IPS-20b (cell line): ENCODE data around the gene RASSF3.
"Not testable (repeated sequence)": the region's sequence is repeated elsewhere in the genome, so short reads cannot be mapped to it uniquely, and the experiment has no call there.

Source experiments
- H3K27ac ChIP-seq: one replicate; pipeline ENCODE4 v1.5.1; 2013; ENCODE audit warnings: low read length
- H3K27me3 ChIP-seq: 2 replicates; pipeline ENCODE4 v1.6.1; 2013; ENCODE audit warnings: mild to moderate bottlenecking, low read length, inconsistent platforms; ENCODE audit not compliant: insufficient read depth
- H3K36me3 ChIP-seq: 2 replicates; pipeline ENCODE4 v1.6.1; 2013; ENCODE audit warnings: low read depth, mild to moderate bottlenecking, inconsistent platforms, low read length, moderate library complexity; ENCODE audit not compliant: insufficient read depth
- H3K4me1 ChIP-seq: 2 replicates; pipeline ENCODE4 v1.6.1; 2013; ENCODE audit warnings: mild to moderate bottlenecking, control low read depth, inconsistent platforms, low read length, moderate library complexity; ENCODE audit not compliant: insufficient read depth
- H3K4me3 ChIP-seq: 2 replicates; pipeline ENCODE4 v1.5.1; 2013; ENCODE audit warnings: mild to moderate bottlenecking, low read length, inconsistent platforms
- H3K9ac ChIP-seq: 2 replicates; pipeline ENCODE4 v1.6.1; 2013; ENCODE audit warnings: low read depth, mild to moderate bottlenecking, inconsistent platforms, low read length, moderate library complexity
- H3K9me3 ChIP-seq: 2 replicates; pipeline ENCODE4 v1.6.1; 2013; ENCODE audit warnings: mild to moderate bottlenecking, low read depth, low read length, inconsistent platforms; ENCODE audit not compliant: insufficient read depth

RASSF3 gene

GRCh38 chr12:64603183-64603841, 7.0 kb upstream of the RASSF3 start:
- Histone ChIP-seq H3K4me1 (no peaks in the 10 kb centered on the region), H3K27me3 (no peaks in the 10 kb centered on the region), H3K9ac (no peak overlapping the region), H3K27ac (no peak overlapping the region), H3K36me3 (no peaks in the 10 kb centered on the region), H3K4me3 (no peak overlapping the region), H3K9me3 (no peaks in the 10 kb centered on the region)

GRCh38 chr12:64608901-64609535, 1.3 kb upstream of the RASSF3 start:
- no peaks in the 10 kb centered on the region; the same call in 1 of the 2 replicates for H3K27me3 ChIP-seq
- H3K9me3 ChIP-seq, result no peaks in the 10 kb centered on the region
- peak overlapping the region; percentile 86 for H3K4me3 ChIP-seq
- H3K27ac ChIP-seq, result no peak overlapping the region
- peak overlapping the region; percentile 87 for H3K9ac ChIP-seq
- no peaks in the 10 kb centered on the region for H3K36me3 ChIP-seq
- peaks cover 8% of the 10 kb centered on the region; the same call in 1 of the 2 replicates for H3K4me1 ChIP-seq

- Histone ChIP-seq H3K27ac (peak overlapping the region; percentile 58), H3K36me3 (no peaks in the 10 kb centered on the region), H3K9ac (peak overlapping the region; percentile 87; the same call in 1 of the 2 replicates), H3K9me3 (no peaks in the 10 kb centered on the region), H3K4me3 (peak overlapping the region; percentile 86), H3K4me1 (peaks cover 8% of the 10 kb centered on the region; the same call in 1 of the 2 replicates), H3K27me3 (no peaks in the 10 kb centered on the region; the same call in 1 of the 2 replicates)
These were observed 688 bp upstream of the RASSF3 start for GRCh38 chr12:64609536-64610078.

GRCh38 chr12:64610660-64611340, 505 bp downstream of the RASSF3 start:
- peak overlapping the region; percentile 85 for H3K9ac ChIP-seq
- peak overlapping the region; percentile 94 for H3K4me3 ChIP-seq
- H3K4me1 ChIP-seq, result peaks cover 8% of the 10 kb centered on the region; the same call in 1 of the 2 replicates
- no peaks in the 10 kb centered on the region for H3K9me3 ChIP-seq
- H3K36me3 ChIP-seq, result peaks cover 5% of the 10 kb centered on the region; the same call in 1 of the 2 replicates
- no peaks in the 10 kb centered on the region; the same call in 1 of the 2 replicates for H3K27me3 ChIP-seq
- no peak overlapping the region for H3K27ac ChIP-seq

- H3K27ac ChIP-seq, result no peak overlapping the region
- peak overlapping the region; percentile 94 for H3K4me3 ChIP-seq
- no peaks in the 10 kb centered on the region for H3K9me3 ChIP-seq
- peaks cover 8% of the 10 kb centered on the region; the same call in 1 of the 2 replicates for H3K36me3 ChIP-seq
- peak overlapping the region; percentile 85 for H3K9ac ChIP-seq
- H3K4me1 ChIP-seq, result peaks cover 12% of the 10 kb centered on the region
- no peaks in the 10 kb centered on the region; the same call in 1 of the 2 replicates for H3K27me3 ChIP-seq
These were observed 1.3 kb downstream of the RASSF3 start for GRCh38 chr12:64611341-64612284.

- Histone ChIP-seq H3K27me3 (no peaks in the 10 kb centered on the region; the same call in 1 of the 2 replicates), H3K27ac (no peak overlapping the region), H3K4me3 (no peak overlapping the region), H3K9me3 (no peaks in the 10 kb centered on the region), H3K4me1 (peaks cover 12% of the 10 kb centered on the region), H3K9ac (no peak overlapping the region), H3K36me3 (peaks cover 8% of the 10 kb centered on the region; the same call in 1 of the 2 replicates)
These were observed 2.5 kb downstream of the RASSF3 start for GRCh38 chr12:64612843-64613242.

GRCh38 chr12:64613775-64614398, 3.6 kb downstream of the RASSF3 start:
- H3K9ac ChIP-seq, H3K9me3 ChIP-seq, H3K36me3 ChIP-seq, H3K4me3 ChIP-seq, H3K27me3 ChIP-seq, H3K4me1 ChIP-seq, H3K27ac ChIP-seq: not testable (repeated sequence)

GRCh38 chr12:64616201-64616600, 5.9 kb downstream of the RASSF3 start:
- peaks cover 8% of the 10 kb centered on the region; the same call in 1 of the 2 replicates for H3K36me3 ChIP-seq

GRCh38 chr12:64618953-64619590, 8.8 kb downstream of the RASSF3 start:
- Histone ChIP-seq H3K4me3 (no peak overlapping the region), H3K9ac (no peak overlapping the region)

More at GRCh38 chr12:64616201-64616600, 5.9 kb downstream of the RASSF3 start:
- peaks cover 10% of the 10 kb centered on the region for H3K4me1 ChIP-seq
- no peak overlapping the region for H3K27ac ChIP-seq
- H3K9me3 ChIP-seq, result no peaks in the 10 kb centered on the region
- H3K4me3 ChIP-seq, result no peak overlapping the region
- H3K27me3 ChIP-seq, result no peaks in the 10 kb centered on the region; the same call in 1 of the 2 replicates
- no peak overlapping the region for H3K9ac ChIP-seq

GRCh38 chr12:64621257-64621942, 11.1 kb downstream of the RASSF3 start:
- Histone ChIP-seq H3K4me3 (no peak overlapping the region), H3K27ac (no peak overlapping the region), H3K9ac (no peak overlapping the region), H3K9me3 (no peaks in the 10 kb centered on the region), H3K27me3 (no peaks in the 10 kb centered on the region), H3K36me3 (no peaks in the 10 kb centered on the region), H3K4me1 (peaks cover 16% of the 10 kb centered on the region)

More at GRCh38 chr12:64618953-64619590, 8.8 kb downstream of the RASSF3 start:
- Histone ChIP-seq H3K27ac (no peak overlapping the region), H3K36me3 (peaks cover 8% of the 10 kb centered on the region; the same call in 1 of the 2 replicates), H3K9me3 (no peaks in the 10 kb centered on the region), H3K4me1 (peaks cover 9% of the 10 kb centered on the region), H3K27me3 (no peaks in the 10 kb centered on the region)
